AG04450 (cell line): ENCODE results near the gene SLC22A23. TPM values are rescaled to one million over a fixed set of nuclear protein-coding genes. Genes with fewer than 3 reads are reported as not detected.

Experiments
- CTCF ChIA-PET: fragments of 300-600, 350-600 bp; formaldehyde crosslinking; extraction: SDS; loops from one replicate; lab custom pipeline; 2022; ENCODE audit warnings: antibody characterized with exemption, inconsistent platforms; lab: Charles Lee
- POLR2A ChIA-PET: fragments of 350-600 bp; formaldehyde crosslinking; extraction: SDS; loops from one replicate; lab custom pipeline; 2021; ENCODE audit warnings: antibody characterized with exemption, inconsistent platforms; lab: Yijun Ruan, JAX
- DNase-seq: peaks from one replicate; pipeline ENCODE4 v3.0.0-alpha.2; 2011; ENCODE audit warnings: low read depth, low spot score
- H3K27ac ChIP-seq: one replicate; pipeline ENCODE4 v1.5.1; 2012; ENCODE audit warnings: low read depth, low read length, control low read depth
- H3K27me3 ChIP-seq: one replicate; pipeline ENCODE4 v1.6.0; 2012; ENCODE audit warnings: low read length; ENCODE audit not compliant: control insufficient read depth, insufficient read depth
- H3K4me3 ChIP-seq: 2 replicates; pipeline ENCODE4 v1.5.1; 2011; ENCODE audit warnings: mild to moderate bottlenecking, low read depth, low read length, control low read depth
- H3K9me3 ChIP-seq: 2 replicates; pipeline ENCODE4 v1.5.1; 2012; ENCODE audit warnings: low read length; ENCODE audit not compliant: control insufficient read depth, insufficient read depth
- polyA plus RNA-seq: library from polyadenylated mRNA; depleted of rRNA; stranded (reverse); fragments of >200 nt; gene quantifications from 2 replicates; pipeline ENCODE4 v1.2.3, GENCODE V29; 2011; rRNA removed
- TF ChIP-seq, protein P1 (sequence below): IDR thresholded peaks from 2 replicates; pipeline ENCODE4 v1.5.1; 2011; ENCODE audit warnings: low read depth, low read length, control low read depth, inconsistent platforms

The SLC22A23 gene
- polyA plus RNA-seq, 1 experiment: not detected

DNA sequence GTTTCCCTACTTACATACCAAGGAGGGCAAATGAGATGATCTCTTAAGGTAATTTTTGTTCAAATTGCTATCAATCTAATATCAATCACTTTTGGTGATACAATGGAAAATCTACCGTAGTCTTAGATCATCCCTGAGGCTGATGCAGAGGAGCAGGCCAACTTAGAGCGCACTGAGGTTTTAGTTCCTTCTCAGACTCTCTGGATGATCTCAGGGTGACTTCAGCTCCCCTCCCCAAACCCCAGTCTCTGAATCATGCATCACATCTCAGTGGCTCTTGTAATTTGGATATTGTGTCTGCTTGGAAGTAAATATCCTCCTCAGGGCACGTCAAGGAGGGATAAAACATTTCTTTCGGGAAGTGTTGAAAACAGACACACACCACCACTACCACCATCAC, 235.3 kb downstream of the SLC22A23 start:
- ChIA-PET CTCF (no interaction called here), POLR2A (no interaction called here)
- DNase-seq: no peak
- H3K9me3 ChIP-seq: no peaks in the 10 kb centered on the region; the same call in 1 of the 2 replicates
- H3K4me3 ChIP-seq: no peak overlapping the region
- H3K27me3 ChIP-seq: peaks cover 46% of the 10 kb centered on the region
- TF ChIP-seq, protein P1, sequence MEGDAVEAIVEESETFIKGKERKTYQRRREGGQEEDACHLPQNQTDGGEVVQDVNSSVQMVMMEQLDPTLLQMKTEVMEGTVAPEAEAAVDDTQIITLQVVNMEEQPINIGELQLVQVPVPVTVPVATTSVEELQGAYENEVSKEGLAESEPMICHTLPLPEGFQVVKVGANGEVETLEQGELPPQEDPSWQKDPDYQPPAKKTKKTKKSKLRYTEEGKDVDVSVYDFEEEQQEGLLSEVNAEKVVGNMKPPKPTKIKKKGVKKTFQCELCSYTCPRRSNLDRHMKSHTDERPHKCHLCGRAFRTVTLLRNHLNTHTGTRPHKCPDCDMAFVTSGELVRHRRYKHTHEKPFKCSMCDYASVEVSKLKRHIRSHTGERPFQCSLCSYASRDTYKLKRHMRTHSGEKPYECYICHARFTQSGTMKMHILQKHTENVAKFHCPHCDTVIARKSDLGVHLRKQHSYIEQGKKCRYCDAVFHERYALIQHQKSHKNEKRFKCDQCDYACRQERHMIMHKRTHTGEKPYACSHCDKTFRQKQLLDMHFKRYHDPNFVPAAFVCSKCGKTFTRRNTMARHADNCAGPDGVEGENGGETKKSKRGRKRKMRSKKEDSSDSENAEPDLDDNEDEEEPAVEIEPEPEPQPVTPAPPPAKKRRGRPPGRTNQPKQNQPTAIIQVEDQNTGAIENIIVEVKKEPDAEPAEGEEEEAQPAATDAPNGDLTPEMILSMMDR: no peak
- no peak overlapping the region for H3K27ac ChIP-seq

DNA sequence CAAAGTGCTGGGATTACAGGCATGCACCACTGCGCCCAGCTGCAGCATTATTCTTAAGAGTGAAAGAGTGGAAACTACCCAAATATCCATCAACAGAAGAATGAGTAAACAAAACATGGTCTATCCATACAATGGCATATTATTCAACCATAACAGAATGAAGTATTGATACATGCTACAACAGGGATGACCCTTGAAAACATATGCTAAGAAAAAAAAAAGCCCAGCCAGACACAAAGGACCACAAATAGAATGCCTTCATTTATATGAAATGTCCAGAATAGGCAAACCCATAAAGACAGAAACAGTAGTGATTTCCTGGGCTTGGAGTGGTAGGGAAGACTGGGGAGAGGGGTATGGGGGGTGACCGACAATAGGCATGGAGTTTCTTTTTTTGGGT, 236.5 kb downstream of the SLC22A23 start:
- TF ChIP-seq, protein P1: no peak
- H3K9me3 ChIP-seq: no peaks in the 10 kb centered on the region
- H3K27ac ChIP-seq: no peak overlapping the region
- H3K4me3 ChIP-seq: no peak overlapping the region
- H3K27me3 ChIP-seq: peaks cover 39% of the 10 kb centered on the region
- no peak for DNase-seq
- ChIA-PET POLR2A (no interaction called here), CTCF (no interaction called here)

Other genes with a start within 250 kb of the SLC22A23 start
- 4.7 and 6.1 TPM in 2 replicates for gene TUBB2B, start 229.4 kb downstream of the SLC22A23 start, polyA plus RNA-seq
- 15.3 and 15.8 TPM in 2 replicates for gene PSMG4, start 198.1 kb downstream of the SLC22A23 start, polyA plus RNA-seq